Left ventricle myocardium inferior (tissue), 1 donor: ENCODE data around the gene COG7. TPM values are rescaled to one million over a fixed set of nuclear protein-coding genes. Genes with fewer than 3 reads are reported as not detected.
A peak's percentile ranks its signal among the peaks of the same experiment; 100 is the strongest.

ENCODE experiments used
- DNase-seq: peaks from one replicate; pipeline ENCODE4 v3.0.0-alpha.2; 2020
- H3K27ac ChIP-seq: fragments of 200-600 bp; replicated peaks from 2 replicates; pipeline ENCODE4 v1.8.0; 2021
- H3K27me3 ChIP-seq: fragments of 200-600 bp; 2 replicates; pipeline ENCODE4 v1.8.0; 2021; ENCODE audit warnings: low read depth
- H3K36me3 ChIP-seq: fragments of 200-600 bp; 2 replicates; pipeline ENCODE4 v1.8.0; 2021
- H3K4me1 ChIP-seq: fragments of 200-600 bp; 2 replicates; pipeline ENCODE4 v1.8.0; 2021
- H3K4me3 ChIP-seq: fragments of 200-600 bp; 2 replicates; pipeline ENCODE4 v1.8.0; 2021; ENCODE audit warnings: mild to moderate bottlenecking, moderate library complexity
- H3K9me3 ChIP-seq: fragments of 200-600 bp; replicated peaks from 2 replicates; pipeline ENCODE4 v1.8.0; 2021
- CTCF ChIP-seq: fragments of 200-600 bp; IDR thresholded peaks from 2 replicates; pipeline ENCODE4 v1.8.0; 2021; ENCODE audit warnings: antibody characterized with exemption, mild to moderate bottlenecking, borderline replicate concordance
- intact Hi-C: fragments of 100-400 bp; cut with micrococcal nuclease; formaldehyde crosslinking; loops from one replicate; pipeline ENCODE4 v1.11.0; 2022
- long read RNA-seq: library from polyadenylated mRNA; unstranded; transcript quantifications from one replicate; pipeline ENCODE4 v2.0.0, GENCODE V29; 2021
- total RNA-seq: library from RNA; stranded (reverse); fragmentation: NEBNext Ultra II Directional; extraction: Animal tissue kit (Norgen Biotek cat#: 25700); gene quantifications from one replicate; pipeline ENCODE4 v1.2.1, GENCODE V29; 2021
- donor health status: DM: no; HTN: yes; CAD: no; lungs with severe emphysema.

The COG7 gene
- 11.7 TPM for total RNA-seq
- long read RNA-seq, transcript COG7-201 (17 exons, 2,926 nt), result major isoform, 11 of 17 reads
- long read RNA-seq, partial matches to known transcripts, result 5 of 17 reads
- long read RNA-seq, other reads (novel, unspliced or antisense), result 1 of 17 reads

- H3K27me3 ChIP-seq, result no peaks in the 10 kb centered on the region
- H3K27ac ChIP-seq, result peak within 1 kb of the TSS; percentile 88
- DNase-seq, result peak; percentile 90
- H3K9me3 ChIP-seq, result no peaks in the 10 kb centered on the region
- H3K4me1 ChIP-seq, result peaks cover 37% of the 10 kb centered on the region
- TF ChIP-seq CTCF, result no peak
- peak within 1 kb of the TSS; percentile 80 for H3K4me3 ChIP-seq
- intact Hi-C loops, result loop anchor here (10.0 kb wide), 1 partner anchor 62 kb away; the partner anchor contains the start of gene GGA2
- H3K36me3 ChIP-seq, result no peaks in the 10 kb centered on the region
Observed at GRCh38 chr16:23452572-23453337, at the start of gene COG7. COG7 (minus strand) TSS chr16:23453189; CDS start chr16:23452994, 195 bp downstream.

- no peak for TF ChIP-seq CTCF
- intact Hi-C loops, result no loop called here
- no peak for DNase-seq
- no peak overlapping the region for H3K4me3 ChIP-seq
- H3K9me3 ChIP-seq, result no peaks in the 10 kb centered on the region
- no peaks in the 10 kb centered on the region for H3K27me3 ChIP-seq
- no peak overlapping the region for H3K27ac ChIP-seq
- H3K36me3 ChIP-seq, result no peaks in the 10 kb centered on the region
- H3K4me1 ChIP-seq, result peaks cover 93% of the 10 kb centered on the region
Observed at GRCh38 chr16:23502466-23502865, 49.5 kb upstream of the COG7 start.

DNA sequence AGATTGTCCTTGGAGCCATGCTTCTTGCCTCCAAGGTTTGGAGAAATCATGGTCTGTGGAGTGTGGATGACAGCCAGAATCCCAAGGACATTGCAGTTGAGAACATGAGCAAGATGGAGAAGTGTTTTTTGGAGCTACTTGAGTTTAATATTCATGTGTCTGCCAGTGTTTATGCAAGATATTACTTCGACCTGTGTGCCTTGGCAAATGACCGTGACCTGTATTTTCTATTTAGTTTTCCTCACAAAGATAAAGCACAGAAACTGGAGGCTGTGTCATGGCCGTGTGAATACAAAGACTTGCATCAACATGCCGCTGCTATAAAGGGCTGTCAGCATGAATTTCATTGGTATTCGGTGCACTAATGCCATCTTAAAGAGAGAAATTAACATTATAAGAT is 48.3 kb upstream of the COG7 start:
- peaks cover 93% of the 10 kb centered on the region for H3K4me1 ChIP-seq
- no peaks in the 10 kb centered on the region for H3K36me3 ChIP-seq
- TF ChIP-seq CTCF, result no peak

DNA sequence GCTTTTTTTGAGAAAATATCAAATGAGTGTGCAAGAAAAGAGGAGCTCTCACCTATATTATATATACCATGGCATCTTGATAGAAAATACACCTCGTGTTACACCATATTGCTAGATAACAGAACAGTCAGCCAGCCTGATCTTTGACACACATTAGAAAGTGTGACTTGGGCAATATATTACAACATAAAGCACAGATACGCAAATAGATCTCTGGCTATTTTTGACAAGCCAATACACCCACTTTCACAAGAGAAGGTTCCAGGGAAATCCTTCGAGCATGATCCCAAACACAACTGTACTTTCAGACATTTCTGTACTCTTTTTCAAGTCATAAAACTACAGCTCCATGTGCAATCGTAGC is 47.9 kb upstream of the COG7 start:
- H3K27ac ChIP-seq, result no peak overlapping the region
- no peaks in the 10 kb centered on the region for H3K27me3 ChIP-seq
- intact Hi-C loops, result no loop called here
- no peaks in the 10 kb centered on the region for H3K9me3 ChIP-seq
- TF ChIP-seq CTCF, result no peak
- DNase-seq, result no peak
- no peak overlapping the region for H3K4me3 ChIP-seq
- no peaks in the 10 kb centered on the region for H3K36me3 ChIP-seq
- peaks cover 90% of the 10 kb centered on the region for H3K4me1 ChIP-seq

More for the DNA sequence above, 48.3 kb upstream of the COG7 start:
- Histone ChIP-seq H3K27me3 (no peaks in the 10 kb centered on the region), H3K4me3 (no peak overlapping the region), H3K9me3 (no peaks in the 10 kb centered on the region), H3K27ac (no peak overlapping the region)
- no peak for DNase-seq
- intact Hi-C loops, result no loop called here

GRCh38 chr16:23500212-23500861 is 47.3 kb upstream of the COG7 start:
- no peak for TF ChIP-seq CTCF
- H3K4me1 ChIP-seq, result peaks cover 85% of the 10 kb centered on the region

More at GRCh38 chr16:23500212-23500861, 47.3 kb upstream of the COG7 start:
- no peak overlapping the region for H3K4me3 ChIP-seq
- H3K9me3 ChIP-seq, result no peaks in the 10 kb centered on the region
- intact Hi-C loops, result no loop called here
- H3K36me3 ChIP-seq, result peaks cover 4% of the 10 kb centered on the region
- no peak for DNase-seq
- H3K27ac ChIP-seq, result no peak overlapping the region
- H3K27me3 ChIP-seq, result no peaks in the 10 kb centered on the region
